CD4-positive, alpha-beta memory T cell (primary cell): ENCODE data around the gene AP1S2. TPM values are rescaled to one million over a fixed set of nuclear protein-coding genes. Genes with fewer than 3 reads are reported as not detected.

ENCODE experiments used
- CTCF ChIA-PET: fragments of 350-600 bp; sonication (Branson Sonifier 250); formaldehyde crosslinking; loops from one replicate; lab custom pipeline; 2021; ENCODE audit warnings: inconsistent platforms; ENCODE audit not compliant: partially characterized antibody; lab: Charles Lee
- POLR2A ChIA-PET: fragments of 350-600 bp; sonication (Branson Sonifier 250); formaldehyde crosslinking; loops from one replicate; lab custom pipeline; 2021; ENCODE audit not compliant: partially characterized antibody; lab: Charles Lee
- DNase-seq, 5 donors: peaks; one replicate each; pipeline versions ENCODE4 v3.0.0 to v3.0.0-alpha.2; 2020 to 2022; ENCODE audit warnings: mixed read lengths in 1 of 5
- H3K27ac ChIP-seq: one replicate; pipeline ENCODE4 v1.7.0; 2013; ENCODE audit warnings: low read depth, low read length
- H3K27me3 ChIP-seq: 2 replicates; pipeline ENCODE4 v1.7.0; 2013; ENCODE audit warnings: mild to moderate bottlenecking, low read length, moderate library complexity; ENCODE audit not compliant: insufficient read depth
- H3K36me3 ChIP-seq: 2 replicates; pipeline ENCODE4 v1.7.0; 2013; ENCODE audit warnings: mild to moderate bottlenecking, low read length, moderate library complexity; ENCODE audit not compliant: insufficient read depth
- H3K4me1 ChIP-seq: 2 replicates; pipeline ENCODE4 v1.7.0; 2013; ENCODE audit warnings: mild to moderate bottlenecking, low read length, moderate library complexity; ENCODE audit not compliant: insufficient read depth
- H3K4me3 ChIP-seq, 2 donors: one replicate each; pipeline ENCODE4 v1.7.0; 2013; ENCODE audit warnings: low read length in 2 of 2, mild to moderate bottlenecking in 1 of 2
- H3K9me3 ChIP-seq, 2 donors: one replicate each; pipeline ENCODE4 v1.7.0; 2013; ENCODE audit warnings: low read length in 2 of 2, control low read depth in 1 of 2; ENCODE audit not compliant: control insufficient read depth in 1 of 2
- H3K27ac Mint-ChIP-seq, 7 donors: one replicate each; pipeline ENCODE4 v1.8.0; 2020 to 2021; ENCODE audit warnings: mixed read lengths in 7 of 7, mild to moderate bottlenecking in 6 of 7, inconsistent platforms in 3 of 7, moderate library complexity in 3 of 7
- H3K27me3 Mint-ChIP-seq, 2 donors: one replicate each; pipeline ENCODE4 v1.8.0; 2020 to 2021; ENCODE audit warnings: mixed read lengths in 2 of 2
- H3K36me3 Mint-ChIP-seq, 2 donors: one replicate each; pipeline ENCODE4 v1.8.0; 2020 to 2021; ENCODE audit warnings: mixed read lengths in 2 of 2, inconsistent platforms in 1 of 2, mild to moderate bottlenecking in 1 of 2
- H3K4me1 Mint-ChIP-seq, 4 donors: one replicate each; pipeline ENCODE4 v1.8.0; 2020 to 2021; ENCODE audit warnings: mixed read lengths in 4 of 4, mild to moderate bottlenecking in 1 of 4
- H3K4me3 Mint-ChIP-seq, 8 donors: one replicate each; pipeline ENCODE4 v1.8.0; 2020 to 2021; ENCODE audit warnings: mixed read lengths in 8 of 8, mild to moderate bottlenecking in 7 of 8, moderate library complexity in 6 of 8, inconsistent platforms in 3 of 8
- H3K9me3 Mint-ChIP-seq, 8 donors: one replicate each; pipeline ENCODE4 v1.8.0; 2020 to 2021; ENCODE audit warnings: mixed read lengths in 8 of 8, mild to moderate bottlenecking in 5 of 8, inconsistent platforms in 3 of 8, moderate library complexity in 1 of 8
- intact Hi-C: fragments of 100-400 bp; cut with micrococcal nuclease; formaldehyde crosslinking; loops from one replicate; pipeline ENCODE4 v1.15.1; 2023
- polyA plus RNA-seq, 2 donors: library from polyadenylated mRNA; unstranded; fragments of 300-500 nt; fragmentation: Illumina TruSeq; gene quantifications; one replicate each; pipeline ENCODE4 v1.2.3, GENCODE V29; 2021
- total RNA-seq, 2 experiments: library from RNA; stranded (reverse); gene quantifications; one replicate each; pipeline ENCODE4 v1.2.3, GENCODE V29; 2021

AP1S2 gene
- total and polyA plus RNA-seq, 4 experiments from 2014 or later: 23.9 to 83.9 (median 45.3) TPM

DNA sequence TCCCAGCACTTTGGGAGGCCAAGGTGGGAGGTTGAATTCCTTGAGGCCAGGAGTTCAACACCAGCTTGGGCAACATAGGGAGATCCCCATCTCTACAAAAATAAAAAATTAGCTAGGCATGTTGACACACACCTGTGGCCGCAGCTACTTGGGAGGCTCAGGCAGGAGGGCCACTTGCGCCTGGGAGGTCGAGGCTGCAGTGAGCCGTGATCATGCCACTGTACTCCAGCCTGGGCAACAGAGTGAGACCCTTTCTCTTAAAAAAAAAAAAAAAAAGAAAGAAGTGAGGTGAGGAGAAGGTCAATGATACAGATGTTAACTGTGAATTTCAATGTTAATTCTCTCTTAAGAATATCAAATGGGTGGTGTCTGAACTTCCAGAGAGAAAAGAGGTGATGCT lies 15.1 kb upstream of the AP1S2 start:
- H3K4me1 Mint-ChIP-seq: peaks cover 0 to 1% (median under 1%) of the 10 kb centered on the region in 4 donors
- CTCF ChIA-PET: no interaction called here
- Histone ChIP-seq H3K36me3 (no peaks in the 10 kb centered on the region), H3K4me3 (no peak overlapping the region), H3K27me3 (no peaks in the 10 kb centered on the region), H3K27ac (no peak overlapping the region), H3K4me1 (no peaks in the 10 kb centered on the region), H3K9me3 (no peaks in the 10 kb centered on the region)
- H3K27ac Mint-ChIP-seq: no peak overlapping the region
- intact Hi-C loops: no loop called here
- POLR2A ChIA-PET: no interaction called here
- DNase-seq: no peak
- no peak overlapping the region for H3K4me3 Mint-ChIP-seq
- H3K9me3 Mint-ChIP-seq: no peaks in the 10 kb centered on the region
- no peaks in the 10 kb centered on the region for H3K36me3 Mint-ChIP-seq
- peaks cover 0 to 4% of the 10 kb centered on the region in 2 donors for H3K27me3 Mint-ChIP-seq

DNA sequence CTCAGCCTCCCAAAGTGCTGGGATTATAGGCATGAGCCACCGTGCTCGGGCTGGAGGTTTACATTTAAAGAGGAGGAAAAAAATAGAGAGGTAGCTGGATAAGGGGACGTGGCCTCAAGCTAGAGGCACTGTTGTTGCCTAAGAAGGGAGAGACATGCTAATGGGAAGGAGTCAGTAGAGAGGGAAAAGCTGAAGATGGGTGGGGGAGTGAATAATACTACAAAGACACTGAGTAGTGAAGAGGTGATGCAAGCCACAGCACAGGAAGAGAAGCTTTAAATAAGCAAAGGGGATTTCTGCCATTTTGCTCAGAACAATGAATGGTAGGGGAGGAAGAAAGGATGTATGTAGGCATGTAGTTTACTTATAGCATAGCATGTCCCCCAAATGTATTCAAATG lies 11.5 kb upstream of the AP1S2 start:
- H3K4me1 ChIP-seq: no peaks in the 10 kb centered on the region
- ChIA-PET CTCF (interaction anchor here (1.2 kb wide), 1 partner anchor 257 kb away, joined by 3 read pairs; the partner anchor contains the start of gene GRPR), POLR2A (no interaction called here)
- peaks cover 0 to 5% of the 10 kb centered on the region in 2 donors for H3K27me3 Mint-ChIP-seq
- H3K9me3 ChIP-seq: no peaks in the 10 kb centered on the region
- intact Hi-C loops: no loop called here
- H3K4me1 Mint-ChIP-seq: no peaks in the 10 kb centered on the region
- DNase-seq: no peak
- H3K36me3 ChIP-seq: no peaks in the 10 kb centered on the region
- no peak overlapping the region for H3K27ac ChIP-seq
- no peak overlapping the region for H3K27ac Mint-ChIP-seq
- no peaks in the 10 kb centered on the region for H3K9me3 Mint-ChIP-seq
- no peaks in the 10 kb centered on the region for H3K36me3 Mint-ChIP-seq
- H3K27me3 ChIP-seq: no peaks in the 10 kb centered on the region
- H3K4me3 Mint-ChIP-seq: no peak overlapping the region
- no peak overlapping the region for H3K4me3 ChIP-seq

DNA sequence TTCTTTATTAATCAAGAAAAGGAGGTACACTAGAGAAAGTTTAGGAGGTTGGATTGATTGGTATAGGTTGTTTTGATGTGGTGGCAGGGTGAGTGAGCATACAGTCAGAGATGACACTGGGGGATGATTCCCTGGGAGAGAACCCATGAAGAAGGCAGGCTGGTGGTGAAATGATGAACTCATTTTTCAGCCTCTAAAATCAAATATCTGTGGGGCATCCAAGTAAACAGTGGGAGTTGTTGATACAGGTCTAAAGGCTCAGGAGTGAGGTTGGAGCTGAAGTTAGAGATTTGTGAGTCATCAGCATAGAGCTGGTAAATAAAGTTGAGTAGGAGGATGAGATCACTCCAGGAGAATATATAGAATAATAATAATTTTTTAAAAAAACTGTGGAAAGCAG lies 10.0 kb upstream of the AP1S2 start:
- no peak overlapping the region for H3K27ac Mint-ChIP-seq
- POLR2A ChIA-PET: no interaction called here
- DNase-seq: no peak
- no peaks in the 10 kb centered on the region for H3K36me3 Mint-ChIP-seq
- intact Hi-C loops: no loop called here
- Histone ChIP-seq H3K9me3 (no peaks in the 10 kb centered on the region), H3K36me3 (no peaks in the 10 kb centered on the region), H3K27me3 (no peaks in the 10 kb centered on the region), H3K27ac (no peak overlapping the region), H3K4me1 (no peaks in the 10 kb centered on the region), H3K4me3 (no peak overlapping the region)
- no peaks in the 10 kb centered on the region for H3K9me3 Mint-ChIP-seq
- CTCF ChIA-PET: no interaction called here
- H3K4me3 Mint-ChIP-seq: no peak overlapping the region
- no peaks in the 10 kb centered on the region for H3K4me1 Mint-ChIP-seq
- peaks cover 0 to 5% of the 10 kb centered on the region in 2 donors for H3K27me3 Mint-ChIP-seq

DNA sequence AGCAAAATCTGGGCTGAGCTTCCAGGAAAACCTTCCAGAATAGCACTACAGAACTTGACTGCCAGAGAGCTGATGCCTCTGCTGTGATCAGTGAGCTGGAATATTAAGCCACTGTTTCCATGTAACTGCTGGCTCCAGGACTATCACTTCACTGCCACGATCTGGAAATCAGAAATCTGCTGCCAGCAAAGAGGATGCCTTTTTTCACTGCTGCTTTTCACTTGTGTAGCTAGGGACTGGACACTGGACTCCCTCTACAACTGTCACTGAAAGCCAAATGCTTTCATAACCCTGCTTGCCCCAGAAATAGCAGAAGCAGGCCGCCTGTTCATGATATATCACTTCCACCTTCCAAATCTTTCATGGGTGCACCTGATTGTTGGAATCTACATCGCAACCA lies 9.4 kb upstream of the AP1S2 start:
- no peak overlapping the region for H3K27ac Mint-ChIP-seq
- CTCF ChIA-PET: no interaction called here
- H3K36me3 Mint-ChIP-seq: no peaks in the 10 kb centered on the region
- H3K27me3 Mint-ChIP-seq: peaks cover 0 to 5% of the 10 kb centered on the region in 2 donors
- Histone ChIP-seq H3K4me1 (no peaks in the 10 kb centered on the region), H3K36me3 (no peaks in the 10 kb centered on the region), H3K27me3 (no peaks in the 10 kb centered on the region), H3K9me3 (no peaks in the 10 kb centered on the region), H3K27ac (no peak overlapping the region), H3K4me3 (no peak overlapping the region)
- POLR2A ChIA-PET: interaction anchor here (0.6 kb wide), 1 partner anchor 58 kb away, joined by 3 read pairs; no protein-coding TSS in a partner anchor
- intact Hi-C loops: no loop called here
- H3K9me3 Mint-ChIP-seq: no peaks in the 10 kb centered on the region
- H3K4me3 Mint-ChIP-seq: no peak overlapping the region
- no peak for DNase-seq
- H3K4me1 Mint-ChIP-seq: no peaks in the 10 kb centered on the region

DNA sequence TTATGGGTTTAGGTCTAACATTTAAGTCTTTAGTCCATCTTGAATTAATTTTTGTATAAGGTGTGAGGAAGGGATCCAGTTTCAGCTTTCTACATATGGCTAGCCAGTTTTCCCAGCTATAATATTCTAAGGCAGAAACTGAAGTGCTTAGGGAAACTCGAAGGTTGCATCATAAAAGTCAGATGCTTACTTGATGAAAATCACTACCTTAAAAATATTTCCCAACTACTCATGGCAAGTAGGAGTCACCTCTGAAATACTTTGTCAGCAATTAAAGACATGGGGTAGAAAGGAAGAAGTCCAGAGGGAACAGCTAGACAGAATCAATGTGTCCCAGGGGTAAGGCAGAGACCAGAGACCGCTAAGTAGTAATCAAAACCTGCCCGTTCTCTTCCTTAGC lies 6.3 kb upstream of the AP1S2 start:
- Histone ChIP-seq H3K4me1 (peaks cover under 1% of the 10 kb centered on the region), H3K9me3 (no peaks in the 10 kb centered on the region), H3K4me3 (no peak overlapping the region), H3K27ac (no peak overlapping the region), H3K27me3 (no peaks in the 10 kb centered on the region), H3K36me3 (no peaks in the 10 kb centered on the region)
- H3K27ac Mint-ChIP-seq: no peak overlapping the region
- ChIA-PET POLR2A (no interaction called here), CTCF (no interaction called here)
- peaks cover 0 to 1% of the 10 kb centered on the region in 2 donors for H3K27me3 Mint-ChIP-seq
- no peak overlapping the region for H3K4me3 Mint-ChIP-seq
- no peak for DNase-seq
- intact Hi-C loops: no loop called here
- peaks cover 0 to under 1% (median 0%) of the 10 kb centered on the region in 4 donors for H3K4me1 Mint-ChIP-seq
- H3K36me3 Mint-ChIP-seq: no peaks in the 10 kb centered on the region
- no peaks in the 10 kb centered on the region for H3K9me3 Mint-ChIP-seq

DNA sequence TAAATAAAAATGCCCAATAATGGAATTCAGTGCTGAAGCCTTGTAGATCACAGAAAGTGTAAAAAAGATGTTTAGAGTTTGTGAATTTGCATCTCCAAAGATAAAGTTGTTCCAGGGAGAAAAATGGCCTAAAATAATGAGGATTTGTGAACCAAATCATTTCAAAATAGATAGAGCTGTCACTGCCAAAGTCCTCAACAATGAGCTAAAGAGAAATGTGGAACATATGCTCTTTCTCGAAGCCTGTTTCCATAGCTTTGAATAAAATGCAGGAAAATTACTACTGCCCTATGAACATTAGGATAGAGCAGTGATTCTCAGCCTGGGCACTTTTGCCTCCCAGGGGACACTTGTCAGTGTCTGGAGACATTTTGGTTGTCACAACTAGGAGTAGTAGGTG lies 3.4 kb upstream of the AP1S2 start:
- no peak for DNase-seq
- Mint-ChIP-seq H3K27ac (no peak overlapping the region), H3K4me3 (no peak overlapping the region), H3K27me3 (peaks cover 0 to 1% of the 10 kb centered on the region in 2 donors), H3K4me1 (peaks cover 4 to 16% (median 13%) of the 10 kb centered on the region in 4 donors), H3K36me3 (peaks cover 0 to 6% of the 10 kb centered on the region in 2 donors), H3K9me3 (no peaks in the 10 kb centered on the region)
- ChIA-PET CTCF (no interaction called here), POLR2A (no interaction called here)
- Histone ChIP-seq H3K4me1 (peaks cover 15% of the 10 kb centered on the region), H3K9me3 (no peaks in the 10 kb centered on the region), H3K4me3 (no peak overlapping the region), H3K27ac (no peak overlapping the region), H3K36me3 (no peaks in the 10 kb centered on the region), H3K27me3 (no peaks in the 10 kb centered on the region)
- intact Hi-C loops: loop anchor here (10.0 kb wide), 2 partner anchors 857 to 1877 kb away; partner anchors contain the start of genes CTPS2, SCML1 and SYAP1

DNA sequence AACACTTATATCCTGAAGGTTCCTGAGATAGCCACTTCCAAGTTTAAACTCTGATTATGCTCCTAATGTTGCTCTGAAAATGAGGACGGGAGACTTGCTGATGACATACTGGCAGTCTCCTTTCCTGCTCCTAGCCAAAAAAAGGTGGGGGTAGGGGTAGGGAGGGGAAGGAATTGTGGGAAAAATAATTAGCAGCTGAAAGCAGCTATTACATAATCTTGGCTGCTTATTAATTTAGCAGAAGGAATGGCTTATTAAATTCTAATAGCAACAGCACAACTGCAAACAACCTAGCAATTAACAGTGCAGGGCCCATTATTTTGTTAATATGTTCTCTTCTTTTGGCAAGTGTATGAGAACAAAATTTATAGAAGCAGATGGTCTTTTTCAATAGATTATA lies 2.0 kb upstream of the AP1S2 start:
- Mint-ChIP-seq H3K27me3 (peaks cover 0 to 1% of the 10 kb centered on the region in 2 donors), H3K36me3 (peaks cover 2 to 6% of the 10 kb centered on the region in 2 donors), H3K4me3 (peak overlapping the region in 1 of 8 donors; percentile 21), H3K9me3 (no peaks in the 10 kb centered on the region), H3K4me1 (peaks cover 10 to 24% (median 15%) of the 10 kb centered on the region in 4 donors), H3K27ac (peak overlapping the region in 3 of 7 donors; percentile 23 to 81 (median 50))
- CTCF ChIA-PET: no interaction called here
- POLR2A ChIA-PET: interaction anchor here (2.5 kb wide), 1 partner anchor 67 kb away, joined by 30 read pairs; the partner anchor contains the start of gene ZRSR2
- H3K4me3 ChIP-seq: no peak overlapping the region
- H3K27me3 ChIP-seq: no peaks in the 10 kb centered on the region
- H3K4me1 ChIP-seq: peaks cover 19% of the 10 kb centered on the region
- no peaks in the 10 kb centered on the region for H3K36me3 ChIP-seq
- DNase-seq: no peak
- intact Hi-C loops: loop anchor here (10.0 kb wide), 2 partner anchors 858 to 1878 kb away; partner anchors contain the start of genes CTPS2, SCML1 and SYAP1
- H3K9me3 ChIP-seq: no peaks in the 10 kb centered on the region
- H3K27ac ChIP-seq: no peak overlapping the region
